ENCODE measurements around the gene PMS1. TPM values are rescaled to one million over a fixed set of nuclear protein-coding genes. Genes with fewer than 3 reads are reported as not detected.
"Not testable (repeated sequence)": the region's sequence is repeated elsewhere in the genome, so short reads cannot be mapped to it uniquely, and the experiment has no call there.

The PMS1 gene
- total and polyA plus RNA-seq, 2 donors from 2014 or later: 6.9 to 23.5 TPM

GRCh38 chr2:189756311-189756952 is 27.8 kb upstream of the PMS1 start:
- intact Hi-C loops (cut with DNase I): no loop called here
- H3K36me3 ChIP-seq (ENCODE audit: control insufficient read depth in 2 of 3, insufficient read depth in 3 of 3, low read length in 3 of 3): peaks cover 0 to 5% (median 5%) of the 10 kb centered on the region in 3 donors
- DNase-seq (no peak), FAIRE-seq (no peak)
- no peaks in the 10 kb centered on the region for H3K9me3 ChIP-seq (ENCODE audit: control insufficient read depth in 2 of 3, insufficient read depth in 1 of 3, low read length in 3 of 3)
- H3K4me3 ChIP-seq (ENCODE audit: low read length in 3 of 3): no peak overlapping the region
- H3K4me1 ChIP-seq (ENCODE audit: control insufficient read depth in 2 of 3, insufficient read depth in 2 of 3, low read depth in 1 of 3, low read length in 3 of 3): no peaks in the 10 kb centered on the region
- TF ChIP-seq CTCF (IDR thresholded peaks at IDR 0.05; ENCODE audit: borderline replicate concordance, extremely low read depth, insufficient read depth): no peak
- no peak overlapping the region for H3K9ac ChIP-seq (ENCODE audit: low read length in 3 of 3)
- H3K27ac ChIP-seq (ENCODE audit: low read depth in 2 of 2, low read length in 2 of 2): no peak overlapping the region
- H3K27me3 ChIP-seq (ENCODE audit: control insufficient read depth, insufficient read depth, low read length): no peaks in the 10 kb centered on the region

GRCh38 chr2:189760154-189760553 is 24.1 kb upstream of the PMS1 start:
- FAIRE-seq; intact Hi-C loops (cut with DNase I); H3K4me1 ChIP-seq (ENCODE audit: control insufficient read depth in 2 of 3, insufficient read depth in 2 of 3, low read depth in 1 of 3, low read length in 3 of 3); H3K36me3 ChIP-seq (ENCODE audit: control insufficient read depth in 2 of 3, insufficient read depth in 3 of 3, low read length in 3 of 3); DNase-seq; H3K27ac ChIP-seq (ENCODE audit: low read depth in 2 of 2, low read length in 2 of 2); H3K9me3 ChIP-seq (ENCODE audit: control insufficient read depth in 2 of 3, insufficient read depth in 1 of 3, low read length in 3 of 3); H3K27me3 ChIP-seq (ENCODE audit: control insufficient read depth, insufficient read depth, low read length); H3K4me3 ChIP-seq (ENCODE audit: low read length in 3 of 3); H3K9ac ChIP-seq (ENCODE audit: low read length in 3 of 3): not testable (repeated sequence)

GRCh38 chr2:189762229-189762550 is 22.1 kb upstream of the PMS1 start:
- H3K27ac ChIP-seq (ENCODE audit: low read depth in 2 of 2, low read length in 2 of 2): peak overlapping the region; percentile 71 to 85
- H3K9ac ChIP-seq (ENCODE audit: low read length in 3 of 3): peak overlapping the region; percentile 74 to 96 (median 88)
- H3K27me3 ChIP-seq (ENCODE audit: control insufficient read depth, insufficient read depth, low read length): no peaks in the 10 kb centered on the region
- intact Hi-C loops (cut with DNase I): no loop called here
- TF ChIP-seq CTCF (IDR thresholded peaks at IDR 0.05; ENCODE audit: borderline replicate concordance, extremely low read depth, insufficient read depth): no peak
- DNase-seq (no peak), FAIRE-seq (no peak)
- H3K9me3 ChIP-seq (ENCODE audit: control insufficient read depth in 2 of 3, insufficient read depth in 1 of 3, low read length in 3 of 3): no peaks in the 10 kb centered on the region
- peak overlapping the region; percentile 94 to 99 (median 97) for H3K4me3 ChIP-seq (ENCODE audit: low read length in 3 of 3)
- peaks cover 0 to 5% (median 3%) of the 10 kb centered on the region in 3 donors for H3K4me1 ChIP-seq (ENCODE audit: control insufficient read depth in 2 of 3, insufficient read depth in 2 of 3, low read depth in 1 of 3, low read length in 3 of 3)
- H3K36me3 ChIP-seq (ENCODE audit: control insufficient read depth in 2 of 3, insufficient read depth in 3 of 3, low read length in 3 of 3): peaks cover 2 to 6% (median 3%) of the 10 kb centered on the region in 3 donors

- FAIRE-seq (no peak), DNase-seq (peak; percentile 95 to 98 (median 96))
- Histone ChIP-seq H3K4me3 (ENCODE audit: low read length in 3 of 3) (peak within 1 kb of the TSS; percentile 94 to 99 (median 97)), H3K4me1 (ENCODE audit: control insufficient read depth in 2 of 3, insufficient read depth in 2 of 3, low read depth in 1 of 3, low read length in 3 of 3) (peaks cover 0 to 5% (median 3%) of the 10 kb centered on the region in 3 donors), H3K9me3 (ENCODE audit: control insufficient read depth in 2 of 3, insufficient read depth in 1 of 3, low read length in 3 of 3) (no peaks in the 10 kb centered on the region), H3K27ac (ENCODE audit: low read depth in 2 of 2, low read length in 2 of 2) (peak within 1 kb of the TSS; percentile 71 to 85), H3K36me3 (ENCODE audit: control insufficient read depth in 2 of 3, insufficient read depth in 3 of 3, low read length in 3 of 3) (peaks cover 2 to 6% (median 3%) of the 10 kb centered on the region in 3 donors), H3K9ac (ENCODE audit: low read length in 3 of 3) (peak within 1 kb of the TSS; percentile 74 to 96 (median 88)), H3K27me3 (ENCODE audit: control insufficient read depth, insufficient read depth, low read length) (no peaks in the 10 kb centered on the region)
- TF ChIP-seq CTCF (IDR thresholded peaks at IDR 0.05; ENCODE audit: borderline replicate concordance, extremely low read depth, insufficient read depth): peak; percentile 37
- intact Hi-C loops (cut with DNase I): no loop called here
Measured at GRCh38 chr2:189762551-189763298, 21.5 kb upstream of the PMS1 start, which contains the start of gene OSGEPL1. OSGEPL1 (minus strand) TSS chr2:189762792; CDS start chr2:189761640, 1,152 bp downstream.
